HG03159 (cell line): ENCODE data around the gene PAX7.

Source experiments
- ATAC-seq: cut with Tn5 transposase; IDR thresholded peaks from one replicate; pipeline ENCODE4 v1.9.1; 2021; ENCODE audit warnings: mild to moderate bottlenecking, moderate library complexity; ENCODE audit not compliant: unreplicated experiment

Gene PAX7

GRCh38 chr1:18787825-18788385 lies 157.3 kb downstream of the PAX7 start:
- no peak for ATAC-seq

- no peak for ATAC-seq
Observed at GRCh38 chr1:18789246-18789645, 158.6 kb downstream of the PAX7 start.

DNA sequence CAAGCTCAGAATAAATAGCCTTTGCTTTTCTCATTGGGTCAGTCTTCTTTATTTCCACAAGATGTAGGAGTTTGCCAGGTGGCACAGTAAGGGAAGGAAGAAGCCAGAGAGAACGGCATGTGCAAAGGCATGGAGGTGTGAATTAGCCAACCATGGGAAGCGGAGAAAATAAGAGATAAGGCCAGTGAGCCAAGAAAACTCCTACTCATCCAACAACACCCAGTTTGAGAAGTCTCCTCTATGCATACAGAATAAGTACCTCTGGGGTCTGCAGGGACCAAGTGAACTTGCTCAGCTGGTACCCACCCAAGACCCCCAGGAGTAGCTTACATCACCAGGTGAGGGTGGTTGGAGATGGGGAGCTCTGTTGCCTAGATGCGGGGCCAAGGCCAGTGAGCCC lies 162.1 kb downstream of the PAX7 start:
- no peak for ATAC-seq

- no peak for ATAC-seq
Observed at GRCh38 chr1:18793164-18793563, 162.5 kb downstream of the PAX7 start.

DNA sequence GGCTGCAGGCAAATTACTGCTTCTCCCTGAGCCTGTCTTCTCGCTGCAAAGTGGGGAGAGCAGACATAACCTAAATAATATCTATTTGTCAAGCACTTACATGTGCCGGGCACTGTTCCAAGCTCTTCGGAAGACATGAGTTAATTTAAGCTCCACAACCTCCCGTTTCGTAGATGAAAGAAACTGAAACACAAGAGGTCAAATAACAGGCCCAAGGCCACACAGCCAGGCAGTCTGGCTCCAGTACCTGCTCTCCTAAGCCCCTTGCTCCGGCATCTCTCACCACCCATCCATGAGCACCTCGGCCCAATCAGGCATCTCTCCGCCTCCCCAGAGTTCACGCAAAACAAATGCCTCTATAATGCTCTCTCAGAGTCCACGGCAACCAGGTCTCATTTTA lies 163.4 kb downstream of the PAX7 start:
- ATAC-seq = no peak

GRCh38 chr1:18794561-18794960 lies 163.9 kb downstream of the PAX7 start:
- ATAC-seq = no peak

- ATAC-seq = no peak
Observed at GRCh38 chr1:18795002-18795689, 164.5 kb downstream of the PAX7 start.

DNA sequence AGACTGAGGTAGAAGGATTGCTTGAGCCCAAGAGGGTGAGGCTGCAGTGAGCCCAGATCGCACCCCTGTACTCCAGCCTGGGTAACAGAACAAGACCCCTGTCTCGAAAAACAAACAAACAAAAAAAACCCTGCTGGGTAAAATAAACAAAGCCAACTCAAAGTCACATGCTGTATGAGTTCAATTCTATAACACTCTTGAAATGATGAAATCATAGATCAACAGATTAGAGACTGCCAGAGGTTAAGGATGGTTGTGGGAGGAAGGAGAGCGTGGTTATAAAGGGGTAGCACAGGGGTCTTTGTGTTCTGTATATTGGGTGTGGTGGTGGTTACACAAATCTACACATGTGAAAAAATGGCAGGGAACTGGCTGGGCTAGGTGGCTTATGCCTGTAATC lies 166.3 kb downstream of the PAX7 start:
- ATAC-seq = no peak
